ENCODE data around the gene SLC5A6.

DNA sequence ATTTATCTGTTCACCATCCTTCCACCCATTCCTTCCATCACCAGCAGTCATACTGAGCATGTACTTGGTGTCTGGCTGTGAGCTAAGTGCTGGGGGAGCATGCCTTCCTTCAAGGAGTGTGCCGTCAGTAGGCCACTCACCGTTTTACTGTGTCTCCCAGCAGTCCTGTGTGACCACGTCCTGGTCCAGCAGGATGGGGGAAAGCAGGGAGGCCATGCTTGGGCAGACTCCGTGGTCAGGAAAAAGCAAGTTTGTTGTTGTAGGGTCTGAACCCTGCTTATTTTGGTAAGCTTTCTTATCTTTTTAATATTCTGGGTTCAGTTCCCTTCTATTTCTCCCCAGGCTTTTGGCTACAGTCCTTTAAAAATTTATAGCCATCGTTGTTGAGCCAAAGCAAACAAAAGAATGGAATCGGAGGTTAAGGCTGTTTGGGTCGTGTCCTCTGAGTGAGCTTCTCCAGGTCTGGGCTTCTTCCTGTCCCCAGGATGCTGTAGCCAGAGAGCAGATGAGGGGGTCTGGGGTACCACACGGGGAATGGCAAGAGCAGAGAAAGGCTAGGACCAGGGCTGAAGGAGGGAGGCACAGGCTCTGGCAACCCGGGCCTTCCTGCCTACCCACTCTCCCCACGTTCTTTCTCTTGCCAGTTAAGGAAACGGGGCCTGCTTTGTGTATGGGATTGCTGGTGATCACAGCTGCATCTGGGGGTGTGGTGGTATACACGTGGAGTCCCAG lies 37.3 kb upstream of the SLC5A6 start:
- TF ChIP-seq POLR2AphosphoS5 (IDR thresholded peaks at IDR 0.05; ENCODE audit: low read depth, low read length), result no peak
- TF ChIP-seq, protein P1, sequence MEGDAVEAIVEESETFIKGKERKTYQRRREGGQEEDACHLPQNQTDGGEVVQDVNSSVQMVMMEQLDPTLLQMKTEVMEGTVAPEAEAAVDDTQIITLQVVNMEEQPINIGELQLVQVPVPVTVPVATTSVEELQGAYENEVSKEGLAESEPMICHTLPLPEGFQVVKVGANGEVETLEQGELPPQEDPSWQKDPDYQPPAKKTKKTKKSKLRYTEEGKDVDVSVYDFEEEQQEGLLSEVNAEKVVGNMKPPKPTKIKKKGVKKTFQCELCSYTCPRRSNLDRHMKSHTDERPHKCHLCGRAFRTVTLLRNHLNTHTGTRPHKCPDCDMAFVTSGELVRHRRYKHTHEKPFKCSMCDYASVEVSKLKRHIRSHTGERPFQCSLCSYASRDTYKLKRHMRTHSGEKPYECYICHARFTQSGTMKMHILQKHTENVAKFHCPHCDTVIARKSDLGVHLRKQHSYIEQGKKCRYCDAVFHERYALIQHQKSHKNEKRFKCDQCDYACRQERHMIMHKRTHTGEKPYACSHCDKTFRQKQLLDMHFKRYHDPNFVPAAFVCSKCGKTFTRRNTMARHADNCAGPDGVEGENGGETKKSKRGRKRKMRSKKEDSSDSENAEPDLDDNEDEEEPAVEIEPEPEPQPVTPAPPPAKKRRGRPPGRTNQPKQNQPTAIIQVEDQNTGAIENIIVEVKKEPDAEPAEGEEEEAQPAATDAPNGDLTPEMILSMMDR (IDR thresholded peaks at IDR 0.05), result no peak
- no peak for TF ChIP-seq FOXM1 (IDR thresholded peaks at IDR 0.05; ENCODE audit: low read depth)
- TF ChIP-seq, protein P2, sequence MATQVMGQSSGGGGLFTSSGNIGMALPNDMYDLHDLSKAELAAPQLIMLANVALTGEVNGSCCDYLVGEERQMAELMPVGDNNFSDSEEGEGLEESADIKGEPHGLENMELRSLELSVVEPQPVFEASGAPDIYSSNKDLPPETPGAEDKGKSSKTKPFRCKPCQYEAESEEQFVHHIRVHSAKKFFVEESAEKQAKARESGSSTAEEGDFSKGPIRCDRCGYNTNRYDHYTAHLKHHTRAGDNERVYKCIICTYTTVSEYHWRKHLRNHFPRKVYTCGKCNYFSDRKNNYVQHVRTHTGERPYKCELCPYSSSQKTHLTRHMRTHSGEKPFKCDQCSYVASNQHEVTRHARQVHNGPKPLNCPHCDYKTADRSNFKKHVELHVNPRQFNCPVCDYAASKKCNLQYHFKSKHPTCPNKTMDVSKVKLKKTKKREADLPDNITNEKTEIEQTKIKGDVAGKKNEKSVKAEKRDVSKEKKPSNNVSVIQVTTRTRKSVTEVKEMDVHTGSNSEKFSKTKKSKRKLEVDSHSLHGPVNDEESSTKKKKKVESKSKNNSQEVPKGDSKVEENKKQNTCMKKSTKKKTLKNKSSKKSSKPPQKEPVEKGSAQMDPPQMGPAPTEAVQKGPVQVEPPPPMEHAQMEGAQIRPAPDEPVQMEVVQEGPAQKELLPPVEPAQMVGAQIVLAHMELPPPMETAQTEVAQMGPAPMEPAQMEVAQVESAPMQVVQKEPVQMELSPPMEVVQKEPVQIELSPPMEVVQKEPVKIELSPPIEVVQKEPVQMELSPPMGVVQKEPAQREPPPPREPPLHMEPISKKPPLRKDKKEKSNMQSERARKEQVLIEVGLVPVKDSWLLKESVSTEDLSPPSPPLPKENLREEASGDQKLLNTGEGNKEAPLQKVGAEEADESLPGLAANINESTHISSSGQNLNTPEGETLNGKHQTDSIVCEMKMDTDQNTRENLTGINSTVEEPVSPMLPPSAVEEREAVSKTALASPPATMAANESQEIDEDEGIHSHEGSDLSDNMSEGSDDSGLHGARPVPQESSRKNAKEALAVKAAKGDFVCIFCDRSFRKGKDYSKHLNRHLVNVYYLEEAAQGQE (IDR thresholded peaks at IDR 0.05; ENCODE audit: low read depth, low read length), result no peak
- no peak for TF ChIP-seq JUND (IDR thresholded peaks at IDR 0.05)
- TF ChIP-seq RXRA (IDR thresholded peaks at IDR 0.05; ENCODE audit: borderline replicate concordance, low read depth), result no peak
- TF ChIP-seq, protein P3, sequence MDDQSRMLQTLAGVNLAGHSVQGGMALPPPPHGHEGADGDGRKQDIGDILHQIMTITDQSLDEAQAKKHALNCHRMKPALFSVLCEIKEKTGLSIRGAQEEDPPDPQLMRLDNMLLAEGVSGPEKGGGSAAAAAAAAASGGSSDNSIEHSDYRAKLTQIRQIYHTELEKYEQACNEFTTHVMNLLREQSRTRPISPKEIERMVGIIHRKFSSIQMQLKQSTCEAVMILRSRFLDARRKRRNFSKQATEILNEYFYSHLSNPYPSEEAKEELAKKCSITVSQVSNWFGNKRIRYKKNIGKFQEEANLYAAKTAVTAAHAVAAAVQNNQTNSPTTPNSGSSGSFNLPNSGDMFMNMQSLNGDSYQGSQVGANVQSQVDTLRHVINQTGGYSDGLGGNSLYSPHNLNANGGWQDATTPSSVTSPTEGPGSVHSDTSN (IDR thresholded peaks at IDR 0.05), result no peak
- TF ChIP-seq SIN3A (IDR thresholded peaks at IDR 0.05; ENCODE audit: borderline replicate concordance, low read depth, low read length), result no peak
- TF ChIP-seq GABPA (IDR thresholded peaks at IDR 0.05; ENCODE audit: low read depth), result no peak

Measured in SK-N-SH (cell line).